ENCODE measurements around the gene RFFL.
"Not testable (repeated sequence)": the region's sequence is repeated elsewhere in the genome, so short reads cannot be mapped to it uniquely, and the experiment has no call there.

RFFL gene
- 54.0 to 61.8 (median 58.0) reads per million in 4 donors for total RNA-seq

- peak; percentile 62 to 98 (median 79) for DNase-seq
Measured at GRCh38 chr17:35063514-35064223, at the start of gene RFFL. Gene RFFL (minus strand): TSS chr17:35063707. CDS start chr17:35026553, 37,154 bp downstream.

- DNase-seq, result not testable (repeated sequence)
Measured at GRCh38 chr17:35110791-35111190, 47.3 kb upstream of the RFFL start.

GRCh38 chr17:35104844-35105450 is 41.4 kb upstream of the RFFL start:
- no peak for DNase-seq

- DNase-seq, result no peak
Measured at GRCh38 chr17:35103271-35103670, 39.8 kb upstream of the RFFL start.

- no peak for DNase-seq
Measured at GRCh38 chr17:35101725-35102124, 38.2 kb upstream of the RFFL start.

- DNase-seq, result no peak
Measured at GRCh38 chr17:35101036-35101435, 37.5 kb upstream of the RFFL start.

GRCh38 chr17:35099908-35100307 is 36.4 kb upstream of the RFFL start:
- no peak for DNase-seq

GRCh38 chr17:35097776-35098175 is 34.3 kb upstream of the RFFL start:
- no peak for DNase-seq

GRCh38 chr17:35095741-35096140 is 32.2 kb upstream of the RFFL start:
- DNase-seq, result no peak

GRCh38 chr17:35094902-35095301 is 31.4 kb upstream of the RFFL start:
- no peak for DNase-seq

GRCh38 chr17:35090707-35091106 is 27.2 kb upstream of the RFFL start:
- not testable (repeated sequence) for DNase-seq

- peak; percentile 11 to 44 (median 18) for DNase-seq
Measured at GRCh38 chr17:35089586-35090296, 26.2 kb upstream of the RFFL start.

- peak; percentile 81 to 91 (median 83) for DNase-seq
Measured at GRCh38 chr17:35088881-35089585, 25.5 kb upstream of the RFFL start.

GRCh38 chr17:35088356-35088880 is 24.9 kb upstream of the RFFL start:
- DNase-seq, result peak in 1 of 5 donors; percentile 10

- peak in 2 of 5 donors; percentile 8 to 71 for DNase-seq
Measured at GRCh38 chr17:35087731-35088355, 24.3 kb upstream of the RFFL start.

GRCh38 chr17:35086931-35087573 is 23.5 kb upstream of the RFFL start:
- DNase-seq, result no peak

- no peak for DNase-seq
Measured at GRCh38 chr17:35086164-35086563, 22.7 kb upstream of the RFFL start.

GRCh38 chr17:35084987-35085386 is 21.5 kb upstream of the RFFL start:
- no peak for DNase-seq

GRCh38 chr17:35083071-35083470 is 19.6 kb upstream of the RFFL start:
- DNase-seq, result no peak

- DNase-seq, result peak in 1 of 5 donors; percentile 64
Measured at GRCh38 chr17:35082073-35082657, 18.7 kb upstream of the RFFL start.

- DNase-seq, result no peak
Measured at GRCh38 chr17:35081638-35082037, 18.1 kb upstream of the RFFL start.
